Adipocyte (in vitro differentiated cells): ENCODE data around the gene CXCL16.

Experiments used
- DNase-seq: peaks from one replicate; pipeline ENCODE4 v3.0.0-alpha.2; 2015; ENCODE audit warnings: low read depth
- H3K27me3 ChIP-seq: replicated peaks from 2 replicates; pipeline ENCODE4 v1.7.0; 2013; ENCODE audit warnings: mild to moderate bottlenecking, low read length, moderate library complexity; ENCODE audit not compliant: control insufficient read depth, insufficient read depth
- H3K36me3 ChIP-seq: 2 replicates; pipeline ENCODE4 v1.7.0; 2013; ENCODE audit warnings: low read length, mild to moderate bottlenecking, moderate library complexity; ENCODE audit not compliant: control insufficient read depth, insufficient read depth, severe bottlenecking
- H3K4me1 ChIP-seq: 2 replicates; pipeline ENCODE4 v1.7.0; 2013; ENCODE audit warnings: mild to moderate bottlenecking, low read length, moderate library complexity; ENCODE audit not compliant: control insufficient read depth, insufficient read depth
- H3K4me3 ChIP-seq: 2 replicates; pipeline ENCODE4 v1.7.0; 2013; ENCODE audit warnings: mild to moderate bottlenecking, low read length, moderate library complexity
- H3K9ac ChIP-seq: 2 replicates; pipeline ENCODE4 v1.7.0; 2013; ENCODE audit warnings: mild to moderate bottlenecking, low read length, moderate library complexity
- H3K9me3 ChIP-seq: 2 replicates; pipeline ENCODE4 v1.7.0; 2013; ENCODE audit warnings: mild to moderate bottlenecking, low read length, moderate library complexity; ENCODE audit not compliant: control insufficient read depth

Gene CXCL16

DNA sequence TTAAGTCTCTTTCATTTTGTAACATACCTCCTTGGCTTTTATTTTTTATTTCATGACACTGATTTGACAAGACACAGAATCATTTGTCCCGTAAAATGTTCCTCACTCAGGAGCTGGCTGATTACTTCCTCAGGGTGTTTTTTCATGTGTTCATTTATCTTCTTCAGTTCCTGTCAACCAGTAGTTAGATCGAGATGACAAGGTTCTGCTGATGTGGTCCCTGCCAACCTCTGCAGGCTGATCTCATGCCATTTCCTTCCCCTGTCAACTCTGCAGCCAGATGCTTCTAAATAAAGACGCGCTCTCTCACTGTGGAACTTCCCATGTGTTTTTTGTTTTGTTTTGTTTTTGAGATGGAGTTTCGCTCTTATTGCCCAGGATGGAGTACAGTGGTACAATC is 8.1 kb upstream of the CXCL16 start:
- DNase-seq = no peak
- H3K4me1 ChIP-seq = no peaks in the 10 kb centered on the region
- no peaks in the 10 kb centered on the region for H3K36me3 ChIP-seq
- peaks cover 49% of the 10 kb centered on the region for H3K27me3 ChIP-seq
- H3K9me3 ChIP-seq = no peaks in the 10 kb centered on the region
- H3K4me3 ChIP-seq = no peak overlapping the region
- H3K9ac ChIP-seq = no peak overlapping the region

- Histone ChIP-seq H3K9me3 (no peaks in the 10 kb centered on the region), H3K9ac (no peak overlapping the region), H3K27me3 (peaks cover 35% of the 10 kb centered on the region), H3K4me3 (no peak overlapping the region), H3K36me3 (no peaks in the 10 kb centered on the region), H3K4me1 (no peaks in the 10 kb centered on the region)
- DNase-seq = no peak
Measured at GRCh38 chr17:4744999-4745969, 5.6 kb upstream of the CXCL16 start.

DNA sequence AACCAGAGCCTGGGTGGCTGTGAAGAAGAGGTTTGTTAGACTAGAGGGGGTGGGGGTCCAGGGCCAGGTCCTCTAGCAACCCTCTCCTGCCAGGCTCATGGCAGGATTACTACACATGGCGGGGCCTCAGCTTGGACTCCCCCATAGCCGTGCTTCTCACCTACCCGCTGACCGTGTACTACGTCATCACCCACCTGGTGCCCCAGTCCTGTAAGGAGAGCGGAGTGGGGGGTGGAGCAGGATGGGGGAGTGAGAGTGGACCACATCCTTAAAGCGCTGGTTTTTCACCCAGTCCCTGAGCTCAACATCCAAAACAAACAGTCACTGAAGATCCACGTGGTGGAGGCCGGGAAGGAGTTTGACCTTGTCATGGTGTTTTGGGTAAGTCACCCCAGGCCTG is 4.2 kb upstream of the CXCL16 start:
- H3K4me3 ChIP-seq = no peak overlapping the region
- peaks cover 32% of the 10 kb centered on the region for H3K27me3 ChIP-seq
- no peak for DNase-seq

DNA sequence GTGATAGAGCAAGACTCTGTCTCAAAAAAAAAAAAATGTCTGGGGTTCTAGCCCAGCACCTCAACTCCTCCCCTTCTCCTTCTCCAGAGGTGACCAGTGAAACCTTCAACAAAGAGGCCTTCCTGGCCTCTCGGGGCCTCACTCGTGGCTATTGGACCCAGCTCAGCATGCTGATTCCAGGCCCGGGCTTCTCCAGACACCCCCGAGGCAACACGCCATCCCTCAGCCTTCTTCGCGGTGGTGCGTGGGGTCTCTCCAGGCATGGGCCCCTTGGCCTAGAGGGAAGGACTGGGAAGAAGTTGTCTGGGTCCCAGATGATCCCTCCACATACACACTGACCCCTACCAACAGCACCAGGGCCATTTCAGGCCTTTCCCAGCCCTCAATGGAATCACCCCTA is 3.5 kb upstream of the CXCL16 start:
- no peak overlapping the region for H3K4me3 ChIP-seq
- H3K36me3 ChIP-seq = no peaks in the 10 kb centered on the region
- no peaks in the 10 kb centered on the region for H3K9me3 ChIP-seq
- H3K27me3 ChIP-seq = peaks cover 36% of the 10 kb centered on the region
- H3K9ac ChIP-seq = no peak overlapping the region
- no peak for DNase-seq
- peaks cover 6% of the 10 kb centered on the region for H3K4me1 ChIP-seq

More for the DNA sequence above, 4.2 kb upstream of the CXCL16 start:
- H3K36me3 ChIP-seq = no peaks in the 10 kb centered on the region
- H3K9me3 ChIP-seq = no peaks in the 10 kb centered on the region
- H3K4me1 ChIP-seq = peaks cover 3% of the 10 kb centered on the region
- H3K9ac ChIP-seq = no peak overlapping the region

GRCh38 chr17:4742629-4743028 is 2.9 kb upstream of the CXCL16 start:
- Histone ChIP-seq H3K36me3 (no peaks in the 10 kb centered on the region), H3K9me3 (no peaks in the 10 kb centered on the region), H3K4me3 (no peak overlapping the region), H3K4me1 (peaks cover 6% of the 10 kb centered on the region), H3K9ac (no peak overlapping the region), H3K27me3 (peaks cover 39% of the 10 kb centered on the region)
- DNase-seq = no peak

DNA sequence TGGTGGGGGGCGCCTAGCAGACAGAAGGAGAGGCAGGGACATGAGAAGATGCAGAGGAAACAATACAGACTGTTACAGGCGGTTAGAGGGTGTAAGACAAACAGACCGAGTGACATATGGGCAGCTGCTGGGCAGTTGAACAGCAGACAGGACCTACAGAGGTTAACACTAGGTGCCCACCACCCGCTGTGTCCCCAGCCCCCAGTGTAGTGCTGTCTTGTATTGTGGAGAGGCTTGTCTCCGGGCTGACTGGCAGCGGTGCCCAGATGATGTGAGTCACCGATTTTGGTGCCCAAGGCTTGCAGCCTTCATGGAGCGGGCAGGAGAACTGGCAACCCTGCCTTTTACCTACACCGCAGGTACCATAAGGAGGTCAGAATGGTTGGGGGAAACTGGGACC is 2.4 kb upstream of the CXCL16 start:
- DNase-seq = no peak
- Histone ChIP-seq H3K4me1 (peaks cover 6% of the 10 kb centered on the region), H3K9ac (no peak overlapping the region), H3K4me3 (no peak overlapping the region), H3K36me3 (no peaks in the 10 kb centered on the region), H3K9me3 (no peaks in the 10 kb centered on the region), H3K27me3 (peaks cover 39% of the 10 kb centered on the region)

GRCh38 chr17:4741544-4741943 is 1.8 kb upstream of the CXCL16 start:
- no peak for DNase-seq
- no peak overlapping the region for H3K9ac ChIP-seq
- H3K27me3 ChIP-seq = peaks cover 39% of the 10 kb centered on the region
- peaks cover 6% of the 10 kb centered on the region for H3K4me1 ChIP-seq
- no peaks in the 10 kb centered on the region for H3K36me3 ChIP-seq
- H3K9me3 ChIP-seq = no peaks in the 10 kb centered on the region
- H3K4me3 ChIP-seq = no peak overlapping the region

DNA sequence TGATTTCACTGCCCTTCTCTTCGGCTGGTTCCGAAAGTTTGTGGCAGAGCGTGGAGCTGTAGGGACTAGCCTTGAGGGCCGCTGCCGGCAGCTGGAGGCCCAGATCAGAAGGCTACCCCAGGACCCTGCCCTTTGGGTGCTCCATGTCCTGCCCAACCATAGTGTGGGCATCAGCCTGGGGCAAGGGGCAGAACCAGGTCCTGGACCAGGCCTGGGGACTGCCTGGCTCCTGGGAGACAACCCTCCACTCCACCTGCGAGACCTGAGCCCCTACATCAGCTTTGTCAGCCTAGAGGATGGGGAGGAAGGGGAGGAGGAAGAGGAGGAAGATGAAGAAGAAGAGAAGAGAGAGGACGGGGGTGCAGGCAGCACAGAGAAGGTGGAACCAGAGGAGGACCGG is 856 bp upstream of the CXCL16 start:
- Histone ChIP-seq H3K9me3 (no peaks in the 10 kb centered on the region), H3K9ac (no peak overlapping the region), H3K4me3 (no peak overlapping the region), H3K27me3 (peaks cover 36% of the 10 kb centered on the region), H3K36me3 (no peaks in the 10 kb centered on the region), H3K4me1 (peaks cover 9% of the 10 kb centered on the region)
- no peak for DNase-seq

- Histone ChIP-seq H3K9ac (peak overlapping the region; percentile 73), H3K36me3 (no peaks in the 10 kb centered on the region), H3K4me1 (peaks cover 9% of the 10 kb centered on the region), H3K9me3 (no peaks in the 10 kb centered on the region), H3K4me3 (peak overlapping the region; percentile 84), H3K27me3 (peaks cover 32% of the 10 kb centered on the region)
- DNase-seq = no peak
Measured at GRCh38 chr17:4740025-4740351, 260 bp upstream of the CXCL16 start.

- peak overlapping the region; percentile 84 for H3K4me3 ChIP-seq
- H3K9ac ChIP-seq = peak overlapping the region; percentile 73
Measured at GRCh38 chr17:4738136-4739121, 1.3 kb downstream of the CXCL16 start.

More at GRCh38 chr17:4738136-4739121, 1.3 kb downstream of the CXCL16 start:
- peaks cover 19% of the 10 kb centered on the region for H3K27me3 ChIP-seq
- peaks cover 9% of the 10 kb centered on the region for H3K4me1 ChIP-seq
- H3K9me3 ChIP-seq = no peaks in the 10 kb centered on the region
- no peaks in the 10 kb centered on the region for H3K36me3 ChIP-seq
- DNase-seq = no peak
